K562 (cell line): Measurements from ENCODE around the gene ARFGEF3. TPM values are rescaled to one million over a fixed set of nuclear protein-coding genes. Genes with fewer than 3 reads are reported as not detected.

Source experiments
- CHCHD3 ChIP-seq: fragments of 250-450 bp; sonication (Bioruptor Pico); IDR thresholded peaks from 2 replicates; pipeline ENCODE4 v2.1.2; 2022; ENCODE audit warnings: mild to moderate bottlenecking
- HDAC2 ChIP-seq: fragments of 450-650 bp; IDR thresholded peaks from 2 replicates; pipeline ENCODE4 v1.6.1; 2016; ENCODE audit warnings: mild to moderate bottlenecking
- HNRNPK ChIP-seq: fragments of 200-400 bp; formaldehyde crosslinking; IDR thresholded peaks from one replicate; pipeline ENCODE4 v1.6.1; 2018; ENCODE audit warnings: mild to moderate bottlenecking, low read depth, low read length; ENCODE audit not compliant: poor library complexity, severe bottlenecking
- JUN ChIP-seq, 2 experiments: sonication (generic) in 1 of 2; formaldehyde crosslinking in 1 of 2; IDR thresholded peaks; 2 replicates each; pipeline versions ENCODE4 v1.6.1 to v1.8.0; 2012 to 2022; ENCODE audit warnings: borderline replicate concordance in 2 of 2, mild to moderate bottlenecking in 2 of 2, improper control_type of control experiment in 1 of 2, low read depth in 1 of 2, low read length in 1 of 2, missing genetic modification reagents in 1 of 2
- NFE2 ChIP-seq: IDR thresholded peaks from 2 replicates; pipeline ENCODE4 v1.6.1; 2014; ENCODE audit warnings: antibody characterized with exemption, low read depth
- PML ChIP-seq: IDR thresholded peaks from 2 replicates; pipeline ENCODE4 v1.6.1; 2012; ENCODE audit warnings: low read length, inconsistent platforms
- POLR3G ChIP-seq: IDR thresholded peaks from 2 replicates; pipeline ENCODE4 v1.6.1; 2011; ENCODE audit not compliant: insufficient read length, insufficient replicate concordance; ENCODE audit errors: extremely low read depth
- SAP30 ChIP-seq: fragments of 200-600 bp; sonication (generic); IDR thresholded peaks from 2 replicates; pipeline ENCODE4 v1.6.1; 2012; ENCODE audit warnings: borderline replicate concordance, low read depth, mild to moderate bottlenecking, moderate library complexity, low read length, control low read depth, inconsistent platforms; ENCODE audit not compliant: insufficient read depth, poor library complexity, severe bottlenecking
- SIN3B ChIP-seq: fragments of 450-650 bp; IDR thresholded peaks from 2 replicates; pipeline ENCODE4 v1.6.1; 2017; ENCODE audit warnings: low read depth, mild to moderate bottlenecking, moderate library complexity
- SMARCC2 ChIP-seq: fragments of 450-650 bp; IDR thresholded peaks from 2 replicates; pipeline ENCODE4 v1.6.1; 2017; ENCODE audit warnings: antibody characterized with exemption, moderate library complexity, mild to moderate bottlenecking, low read depth
- SMARCE1 ChIP-seq: fragments of 450-650 bp; IDR thresholded peaks from 2 replicates; pipeline ENCODE4 v1.7.1; 2016; ENCODE audit warnings: mild to moderate bottlenecking
- TRIM28 ChIP-seq: fragments of 450-650 bp; IDR thresholded peaks from 2 replicates; pipeline ENCODE4 v1.6.1; 2017
- polyA plus RNA-seq, 8 experiments: library from polyadenylated mRNA; depleted of rRNA in 4 of 8; stranded (reverse) in 5 of 8; unstranded in 3 of 8; fragments of >200 nt; fragmentation: Nextera tagmentation in 2 of 8; fragmentation: Illumina TruSeq in 1 of 8; extraction: Ambion mirVana in 2 of 8; extraction: Trizol in 1 of 8; gene quantifications; 2 replicates each; pipeline versions ENCODE4 v1.2.1 to v1.2.3, GENCODE V29; 2011 to 2014; ENCODE audit warnings: inconsistent platforms in 1 of 8, missing spikeins in 1 of 8
- total RNA-seq, 7 experiments: library from RNA; depleted of rRNA in 6 of 7; stranded (reverse); fragments of >200 nt in 6 of 7; fragmentation: Illumina TruSeq in 2 of 7; extraction: Trizol in 2 of 7; gene quantifications; 2 replicates each; pipeline versions ENCODE4 v1.2.1 to v1.2.3, GENCODE V29; 2011 to 2021; ENCODE audit warnings: low replicate concordance in 1 of 7
- TF ChIP-seq, protein P1 (sequence below): fragments of 450-650 bp; formaldehyde crosslinking; IDR thresholded peaks from 2 replicates; pipeline ENCODE4 v1.4.0; 2020; ENCODE audit warnings: mild to moderate bottlenecking, mixed read lengths
- TF ChIP-seq, protein P2 (sequence below): fragments of 250-450 bp; sonication (Bioruptor Pico); IDR thresholded peaks from 2 replicates; pipeline ENCODE4 v1.5.0; 2021; ENCODE audit warnings: mild to moderate bottlenecking, moderate library complexity
- TF ChIP-seq, protein P3 (sequence below): fragments of 250-450 bp; sonication (Bioruptor Pico); IDR thresholded peaks from 2 replicates; pipeline ENCODE4 v1.8.0; 2021; ENCODE audit warnings: moderate library complexity, mild to moderate bottlenecking, inconsistent platforms
- TF ChIP-seq, protein P4 (sequence below): fragments of 250-450 bp; sonication (Bioruptor Pico); IDR thresholded peaks from 2 replicates; pipeline ENCODE4 v1.8.0; 2022; ENCODE audit warnings: inconsistent platforms, mild to moderate bottlenecking, moderate library complexity, borderline replicate concordance
- TF ChIP-seq, protein P5 (sequence below): fragments of 250-450 bp; sonication (Bioruptor Pico); IDR thresholded peaks from 2 replicates; pipeline ENCODE4 v1.9.0; 2021; ENCODE audit warnings: mild to moderate bottlenecking
- TF ChIP-seq, protein P6 (sequence below): fragments of 450-650 bp; IDR thresholded peaks from 2 replicates; pipeline ENCODE4 v1.7.1; 2018; ENCODE audit warnings: mild to moderate bottlenecking, low read depth; ENCODE audit not compliant: partially characterized antibody

Gene ARFGEF3
- total and polyA plus RNA-seq, 9 of the 15 experiments (the other 6 are each of a cell fraction or from before 2014, with no cell fraction given): under 0.01 to 0.02 TPM; not detected in 7

DNA sequence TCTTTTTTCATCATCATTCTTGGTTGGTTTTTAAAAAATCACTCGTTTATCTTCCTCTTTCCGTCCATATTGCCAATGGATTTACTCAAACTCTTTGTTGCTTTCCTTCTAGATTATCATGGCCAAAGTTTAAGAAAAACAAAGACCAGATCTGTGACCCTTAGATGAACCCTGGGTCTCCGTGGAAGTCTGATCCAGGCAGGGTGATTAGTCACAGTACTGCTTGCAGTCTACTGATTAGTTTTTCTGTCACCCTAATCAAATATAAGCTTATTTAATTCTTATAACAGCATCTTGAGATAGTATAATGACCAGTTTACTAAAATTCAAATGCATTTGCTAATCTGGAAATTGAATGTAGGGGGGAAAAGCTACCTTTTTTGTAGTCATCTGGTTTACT is 210.0 kb downstream of the ARFGEF3 start (continued):
- no peak for TF ChIP-seq CHCHD3
- peak; percentile 57; the same call in 1 of the 2 replicates for TF ChIP-seq SMARCE1
- no peak for TF ChIP-seq SIN3B
- TF ChIP-seq SMARCC2: no peak
- TF ChIP-seq, protein P1, sequence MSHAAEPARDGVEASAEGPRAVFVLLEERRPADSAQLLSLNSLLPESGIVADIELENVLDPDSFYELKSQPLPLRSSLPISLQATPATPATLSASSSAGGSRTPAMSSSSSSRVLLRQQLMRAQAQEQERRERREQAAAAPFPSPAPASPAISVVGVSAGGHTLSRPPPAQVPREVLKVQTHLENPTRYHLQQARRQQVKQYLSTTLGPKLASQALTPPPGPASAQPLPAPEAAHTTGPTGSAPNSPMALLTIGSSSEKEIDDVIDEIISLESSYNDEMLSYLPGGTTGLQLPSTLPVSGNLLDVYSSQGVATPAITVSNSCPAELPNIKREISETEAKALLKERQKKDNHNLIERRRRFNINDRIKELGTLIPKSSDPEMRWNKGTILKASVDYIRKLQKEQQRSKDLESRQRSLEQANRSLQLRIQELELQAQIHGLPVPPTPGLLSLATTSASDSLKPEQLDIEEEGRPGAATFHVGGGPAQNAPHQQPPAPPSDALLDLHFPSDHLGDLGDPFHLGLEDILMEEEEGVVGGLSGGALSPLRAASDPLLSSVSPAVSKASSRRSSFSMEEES (CRISPR knock-in tag): no peak
- TF ChIP-seq SAP30: no peak
- no peak for TF ChIP-seq HDAC2
- TF ChIP-seq, protein P2, sequence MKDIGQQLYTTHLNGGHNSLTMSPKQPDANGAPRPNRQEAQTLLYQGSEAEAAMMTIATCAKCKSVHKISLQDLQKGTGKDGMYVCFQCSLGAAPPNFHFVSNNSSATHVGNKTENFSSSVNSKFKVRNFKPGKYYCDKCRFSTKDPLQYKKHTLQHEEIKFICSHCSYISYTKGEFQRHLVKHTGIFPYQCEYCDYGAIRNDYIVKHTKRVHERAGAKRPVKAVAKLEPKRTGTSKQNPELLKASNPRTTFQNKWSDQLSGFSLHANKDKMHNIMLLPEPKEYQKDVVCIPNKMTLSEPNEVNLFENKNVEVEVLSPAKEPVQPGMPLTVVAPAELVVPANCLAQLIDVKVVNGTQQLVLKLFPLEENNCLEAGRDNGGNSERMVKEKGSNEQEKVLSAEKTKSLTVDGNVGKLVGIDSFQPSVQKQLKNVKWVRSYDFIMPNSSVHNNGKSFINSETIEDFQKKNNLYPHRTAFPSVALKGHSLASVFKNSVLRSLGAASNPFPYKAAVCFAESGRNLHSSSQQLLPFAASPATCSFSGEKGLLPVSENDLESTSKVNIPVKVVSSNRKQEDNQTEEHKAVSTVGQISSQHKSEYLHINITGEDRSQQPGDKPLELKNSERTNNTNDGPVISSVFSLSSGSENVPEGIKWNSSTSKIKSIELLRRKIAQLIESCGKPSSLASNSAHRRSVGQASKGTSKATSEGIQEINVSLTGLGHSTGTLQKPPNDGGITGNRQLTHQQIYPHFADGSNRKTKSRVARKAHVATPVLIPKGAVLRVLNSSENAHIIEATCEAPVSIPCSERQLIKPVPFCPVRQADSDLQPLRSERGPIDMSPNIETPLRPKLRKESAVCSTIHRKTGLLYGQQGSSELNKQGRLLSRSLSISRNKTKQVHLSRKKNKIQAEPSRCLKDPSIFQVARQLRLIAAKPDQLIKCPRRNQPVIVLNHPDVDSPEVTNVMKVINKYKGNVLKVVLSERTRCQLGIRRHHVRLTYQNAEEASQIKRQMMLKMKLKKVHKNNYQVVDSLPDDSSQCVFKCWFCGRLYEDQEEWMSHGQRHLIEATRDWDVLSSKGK (CRISPR knock-in tag): no peak
- no peak for TF ChIP-seq JUN (IDR thresholded peaks at IDR 0.05; ENCODE audit: borderline replicate concordance, low read depth, low read length)
- no peak for TF ChIP-seq JUN (CRISPR knock-in tag; IDR thresholded peaks at IDR 0.05; ENCODE audit: borderline replicate concordance)
- no peak for TF ChIP-seq POLR3G
- TF ChIP-seq, protein P3, sequence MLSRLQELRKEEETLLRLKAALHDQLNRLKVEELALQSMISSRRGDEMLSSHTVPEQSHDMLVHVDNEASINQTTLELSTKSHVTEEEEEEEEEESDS (CRISPR knock-in tag): no peak
- 0 out of 2 replicates have a peak, but pooled peaks have one; percentile 20 for TF ChIP-seq NFE2
- TF ChIP-seq, protein P4, sequence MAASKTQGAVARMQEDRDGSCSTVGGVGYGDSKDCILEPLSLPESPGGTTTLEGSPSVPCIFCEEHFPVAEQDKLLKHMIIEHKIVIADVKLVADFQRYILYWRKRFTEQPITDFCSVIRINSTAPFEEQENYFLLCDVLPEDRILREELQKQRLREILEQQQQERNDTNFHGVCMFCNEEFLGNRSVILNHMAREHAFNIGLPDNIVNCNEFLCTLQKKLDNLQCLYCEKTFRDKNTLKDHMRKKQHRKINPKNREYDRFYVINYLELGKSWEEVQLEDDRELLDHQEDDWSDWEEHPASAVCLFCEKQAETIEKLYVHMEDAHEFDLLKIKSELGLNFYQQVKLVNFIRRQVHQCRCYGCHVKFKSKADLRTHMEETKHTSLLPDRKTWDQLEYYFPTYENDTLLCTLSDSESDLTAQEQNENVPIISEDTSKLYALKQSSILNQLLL (CRISPR knock-in tag): no peak
- no peak for TF ChIP-seq HNRNPK
- TF ChIP-seq, protein P5, sequence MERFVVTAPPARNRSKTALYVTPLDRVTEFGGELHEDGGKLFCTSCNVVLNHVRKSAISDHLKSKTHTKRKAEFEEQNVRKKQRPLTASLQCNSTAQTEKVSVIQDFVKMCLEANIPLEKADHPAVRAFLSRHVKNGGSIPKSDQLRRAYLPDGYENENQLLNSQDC (CRISPR knock-in tag): no peak
- TF ChIP-seq TRIM28: no peak
- 0 out of 2 replicates have a peak, but pooled peaks have one; percentile 36 for TF ChIP-seq PML
- TF ChIP-seq, protein P6, sequence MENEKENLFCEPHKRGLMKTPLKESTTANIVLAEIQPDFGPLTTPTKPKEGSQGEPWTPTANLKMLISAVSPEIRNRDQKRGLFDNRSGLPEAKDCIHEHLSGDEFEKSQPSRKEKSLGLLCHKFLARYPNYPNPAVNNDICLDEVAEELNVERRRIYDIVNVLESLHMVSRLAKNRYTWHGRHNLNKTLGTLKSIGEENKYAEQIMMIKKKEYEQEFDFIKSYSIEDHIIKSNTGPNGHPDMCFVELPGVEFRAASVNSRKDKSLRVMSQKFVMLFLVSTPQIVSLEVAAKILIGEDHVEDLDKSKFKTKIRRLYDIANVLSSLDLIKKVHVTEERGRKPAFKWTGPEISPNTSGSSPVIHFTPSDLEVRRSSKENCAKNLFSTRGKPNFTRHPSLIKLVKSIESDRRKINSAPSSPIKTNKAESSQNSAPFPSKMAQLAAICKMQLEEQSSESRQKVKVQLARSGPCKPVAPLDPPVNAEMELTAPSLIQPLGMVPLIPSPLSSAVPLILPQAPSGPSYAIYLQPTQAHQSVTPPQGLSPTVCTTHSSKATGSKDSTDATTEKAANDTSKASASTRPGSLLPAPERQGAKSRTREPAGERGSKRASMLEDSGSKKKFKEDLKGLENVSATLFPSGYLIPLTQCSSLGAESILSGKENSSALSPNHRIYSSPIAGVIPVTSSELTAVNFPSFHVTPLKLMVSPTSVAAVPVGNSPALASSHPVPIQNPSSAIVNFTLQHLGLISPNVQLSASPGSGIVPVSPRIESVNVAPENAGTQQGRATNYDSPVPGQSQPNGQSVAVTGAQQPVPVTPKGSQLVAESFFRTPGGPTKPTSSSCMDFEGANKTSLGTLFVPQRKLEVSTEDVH: no peak
